ENCODE measurements around the gene KMT2D.

- TF ChIP-seq, protein P1, sequence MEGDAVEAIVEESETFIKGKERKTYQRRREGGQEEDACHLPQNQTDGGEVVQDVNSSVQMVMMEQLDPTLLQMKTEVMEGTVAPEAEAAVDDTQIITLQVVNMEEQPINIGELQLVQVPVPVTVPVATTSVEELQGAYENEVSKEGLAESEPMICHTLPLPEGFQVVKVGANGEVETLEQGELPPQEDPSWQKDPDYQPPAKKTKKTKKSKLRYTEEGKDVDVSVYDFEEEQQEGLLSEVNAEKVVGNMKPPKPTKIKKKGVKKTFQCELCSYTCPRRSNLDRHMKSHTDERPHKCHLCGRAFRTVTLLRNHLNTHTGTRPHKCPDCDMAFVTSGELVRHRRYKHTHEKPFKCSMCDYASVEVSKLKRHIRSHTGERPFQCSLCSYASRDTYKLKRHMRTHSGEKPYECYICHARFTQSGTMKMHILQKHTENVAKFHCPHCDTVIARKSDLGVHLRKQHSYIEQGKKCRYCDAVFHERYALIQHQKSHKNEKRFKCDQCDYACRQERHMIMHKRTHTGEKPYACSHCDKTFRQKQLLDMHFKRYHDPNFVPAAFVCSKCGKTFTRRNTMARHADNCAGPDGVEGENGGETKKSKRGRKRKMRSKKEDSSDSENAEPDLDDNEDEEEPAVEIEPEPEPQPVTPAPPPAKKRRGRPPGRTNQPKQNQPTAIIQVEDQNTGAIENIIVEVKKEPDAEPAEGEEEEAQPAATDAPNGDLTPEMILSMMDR (IDR thresholded peaks at IDR 0.05): no peak
- TF ChIP-seq POLR2A (IDR thresholded peaks at IDR 0.05): no peak
Measured at GRCh38 chr12:49030119-49030518, 30.5 kb downstream of the KMT2D start.

Measured in testis (tissue), 2 donors.